Activated naive CD8-positive, alpha-beta T cell (primary cell): ENCODE data around the gene SMG6.

Experiments used
- H3K27ac Mint-ChIP-seq: one replicate; pipeline ENCODE4 v1.8.0; 2021; ENCODE audit warnings: mixed read lengths
- H3K27me3 Mint-ChIP-seq: one replicate; pipeline ENCODE4 v1.8.0; 2021; ENCODE audit warnings: mixed read lengths
- H3K36me3 Mint-ChIP-seq: one replicate; pipeline ENCODE4 v1.8.0; 2021; ENCODE audit warnings: mixed read lengths
- H3K4me1 Mint-ChIP-seq: one replicate; pipeline ENCODE4 v1.8.0; 2021; ENCODE audit warnings: low read depth, mixed read lengths
- H3K4me3 Mint-ChIP-seq: one replicate; pipeline ENCODE4 v1.8.0; 2021; ENCODE audit warnings: mild to moderate bottlenecking, mixed read lengths
- H3K9me3 Mint-ChIP-seq: one replicate; pipeline ENCODE4 v1.8.0; 2021; ENCODE audit warnings: low read depth, mixed read lengths

SMG6 gene

GRCh38 chr17:2125013-2125535 lies 178.5 kb downstream of the SMG6 start:
- no peaks in the 10 kb centered on the region for H3K27me3 Mint-ChIP-seq

GRCh38 chr17:2124391-2124790 lies 179.2 kb downstream of the SMG6 start:
- H3K4me1 Mint-ChIP-seq = peaks cover 19% of the 10 kb centered on the region
- no peaks in the 10 kb centered on the region for H3K27me3 Mint-ChIP-seq
- no peak overlapping the region for H3K4me3 Mint-ChIP-seq
- H3K9me3 Mint-ChIP-seq = no peaks in the 10 kb centered on the region
- peak overlapping the region; percentile 76 for H3K27ac Mint-ChIP-seq
- H3K36me3 Mint-ChIP-seq = peaks cover 15% of the 10 kb centered on the region

More at GRCh38 chr17:2125013-2125535, 178.5 kb downstream of the SMG6 start:
- Mint-ChIP-seq H3K27ac (no peak overlapping the region), H3K4me1 (peaks cover 19% of the 10 kb centered on the region), H3K4me3 (no peak overlapping the region), H3K9me3 (no peaks in the 10 kb centered on the region), H3K36me3 (peaks cover 14% of the 10 kb centered on the region)

GRCh38 chr17:2123375-2124251 lies 180.0 kb downstream of the SMG6 start:
- H3K36me3 Mint-ChIP-seq = peaks cover 15% of the 10 kb centered on the region
- H3K27me3 Mint-ChIP-seq = no peaks in the 10 kb centered on the region
- no peaks in the 10 kb centered on the region for H3K9me3 Mint-ChIP-seq
- peaks cover 19% of the 10 kb centered on the region for H3K4me1 Mint-ChIP-seq
- peak overlapping the region; percentile 76 for H3K27ac Mint-ChIP-seq
- no peak overlapping the region for H3K4me3 Mint-ChIP-seq

- Mint-ChIP-seq H3K27me3 (no peaks in the 10 kb centered on the region), H3K4me3 (no peak overlapping the region), H3K9me3 (no peaks in the 10 kb centered on the region), H3K27ac (no peak overlapping the region), H3K36me3 (peaks cover 15% of the 10 kb centered on the region), H3K4me1 (peaks cover 19% of the 10 kb centered on the region)
Observed at GRCh38 chr17:2122641-2123302, 180.8 kb downstream of the SMG6 start.

GRCh38 chr17:2120586-2121335 lies 182.8 kb downstream of the SMG6 start:
- H3K27me3 Mint-ChIP-seq = no peaks in the 10 kb centered on the region
- H3K9me3 Mint-ChIP-seq = no peaks in the 10 kb centered on the region
- H3K4me3 Mint-ChIP-seq = no peak overlapping the region
- peaks cover 10% of the 10 kb centered on the region for H3K36me3 Mint-ChIP-seq
- peaks cover 16% of the 10 kb centered on the region for H3K4me1 Mint-ChIP-seq
- no peak overlapping the region for H3K27ac Mint-ChIP-seq

- Mint-ChIP-seq H3K9me3 (no peaks in the 10 kb centered on the region), H3K4me1 (no peaks in the 10 kb centered on the region), H3K27me3 (no peaks in the 10 kb centered on the region), H3K4me3 (no peak overlapping the region), H3K27ac (no peak overlapping the region), H3K36me3 (peaks cover 3% of the 10 kb centered on the region)
Observed at GRCh38 chr17:2113279-2113622, 190.3 kb downstream of the SMG6 start.

- Mint-ChIP-seq H3K27me3 (no peaks in the 10 kb centered on the region), H3K36me3 (peaks cover under 1% of the 10 kb centered on the region), H3K27ac (no peak overlapping the region), H3K4me3 (no peak overlapping the region), H3K4me1 (no peaks in the 10 kb centered on the region), H3K9me3 (no peaks in the 10 kb centered on the region)
Observed at GRCh38 chr17:2111691-2112090, 191.9 kb downstream of the SMG6 start.

GRCh38 chr17:2110436-2110835 lies 193.1 kb downstream of the SMG6 start:
- H3K36me3 Mint-ChIP-seq = no peaks in the 10 kb centered on the region
- H3K4me1 Mint-ChIP-seq = peaks cover 1% of the 10 kb centered on the region
- no peak overlapping the region for H3K27ac Mint-ChIP-seq
- no peaks in the 10 kb centered on the region for H3K27me3 Mint-ChIP-seq
- H3K4me3 Mint-ChIP-seq = no peak overlapping the region
- H3K9me3 Mint-ChIP-seq = no peaks in the 10 kb centered on the region

GRCh38 chr17:2108170-2108569 lies 195.4 kb downstream of the SMG6 start:
- H3K36me3 Mint-ChIP-seq = no peaks in the 10 kb centered on the region
- H3K27ac Mint-ChIP-seq = no peak overlapping the region
- H3K27me3 Mint-ChIP-seq = no peaks in the 10 kb centered on the region
- peaks cover 5% of the 10 kb centered on the region for H3K4me1 Mint-ChIP-seq
- H3K9me3 Mint-ChIP-seq = no peaks in the 10 kb centered on the region
- no peak overlapping the region for H3K4me3 Mint-ChIP-seq

- no peaks in the 10 kb centered on the region for H3K27me3 Mint-ChIP-seq
- peaks cover 12% of the 10 kb centered on the region for H3K4me1 Mint-ChIP-seq
- no peaks in the 10 kb centered on the region for H3K9me3 Mint-ChIP-seq
- no peak overlapping the region for H3K4me3 Mint-ChIP-seq
- no peak overlapping the region for H3K27ac Mint-ChIP-seq
- peaks cover 4% of the 10 kb centered on the region for H3K36me3 Mint-ChIP-seq
Observed at GRCh38 chr17:2107506-2107905, 196.1 kb downstream of the SMG6 start.

GRCh38 chr17:2107050-2107449 lies 196.5 kb downstream of the SMG6 start:
- Mint-ChIP-seq H3K36me3 (peaks cover 4% of the 10 kb centered on the region), H3K27me3 (no peaks in the 10 kb centered on the region), H3K27ac (no peak overlapping the region), H3K9me3 (no peaks in the 10 kb centered on the region), H3K4me3 (no peak overlapping the region), H3K4me1 (peaks cover 12% of the 10 kb centered on the region)

GRCh38 chr17:2106308-2106955 lies 197.2 kb downstream of the SMG6 start:
- Mint-ChIP-seq H3K4me1 (peaks cover 18% of the 10 kb centered on the region), H3K4me3 (no peak overlapping the region), H3K27me3 (no peaks in the 10 kb centered on the region), H3K9me3 (no peaks in the 10 kb centered on the region), H3K36me3 (peaks cover 4% of the 10 kb centered on the region), H3K27ac (no peak overlapping the region)

- H3K9me3 Mint-ChIP-seq = no peaks in the 10 kb centered on the region
- H3K27me3 Mint-ChIP-seq = no peaks in the 10 kb centered on the region
- H3K27ac Mint-ChIP-seq = no peak overlapping the region
- H3K4me3 Mint-ChIP-seq = no peak overlapping the region
- peaks cover 4% of the 10 kb centered on the region for H3K36me3 Mint-ChIP-seq
- H3K4me1 Mint-ChIP-seq = peaks cover 22% of the 10 kb centered on the region
Observed at GRCh38 chr17:2105663-2106062, 197.9 kb downstream of the SMG6 start.

- Mint-ChIP-seq H3K4me1 (peaks cover 22% of the 10 kb centered on the region), H3K36me3 (peaks cover 4% of the 10 kb centered on the region), H3K4me3 (no peak overlapping the region), H3K27me3 (no peaks in the 10 kb centered on the region), H3K9me3 (no peaks in the 10 kb centered on the region), H3K27ac (peak overlapping the region; percentile 25)
Observed at GRCh38 chr17:2102931-2103809, 200.4 kb downstream of the SMG6 start.
